IPS-18a (cell line): Measurements from ENCODE around the gene CTRL.

ENCODE experiments used
- H3K27ac ChIP-seq: one replicate; pipeline ENCODE4 v1.5.1; 2013; ENCODE audit warnings: low read length
- H3K27me3 ChIP-seq: one replicate; pipeline ENCODE4 v1.6.1; 2013; ENCODE audit warnings: mild to moderate bottlenecking, low read length; ENCODE audit not compliant: control insufficient read depth, insufficient read depth
- H3K36me3 ChIP-seq: one replicate; pipeline ENCODE4 v1.6.1; 2013; ENCODE audit warnings: low read depth, low read length; ENCODE audit not compliant: control insufficient read depth
- H3K4me1 ChIP-seq: one replicate; pipeline ENCODE4 v1.6.1; 2013; ENCODE audit warnings: low read depth, low read length; ENCODE audit not compliant: control insufficient read depth
- H3K4me3 ChIP-seq: one replicate; pipeline ENCODE4 v1.5.1; 2013; ENCODE audit warnings: low read length
- H3K9ac ChIP-seq: one replicate; pipeline ENCODE4 v1.6.1; 2013; ENCODE audit warnings: mild to moderate bottlenecking, low read length, moderate library complexity
- H3K9me3 ChIP-seq: one replicate; pipeline ENCODE4 v1.6.1; 2013; ENCODE audit warnings: low read depth, low read length; ENCODE audit not compliant: control insufficient read depth

The CTRL gene

GRCh38 chr16:67927131-67927941 lies 4.3 kb downstream of the CTRL start:
- Histone ChIP-seq H3K36me3 (no peaks in the 10 kb centered on the region), H3K4me1 (no peaks in the 10 kb centered on the region), H3K4me3 (no peak overlapping the region), H3K9ac (no peak overlapping the region), H3K9me3 (no peaks in the 10 kb centered on the region), H3K27me3 (no peaks in the 10 kb centered on the region), H3K27ac (no peak overlapping the region)

- Histone ChIP-seq H3K27ac (no peak overlapping the region), H3K27me3 (no peaks in the 10 kb centered on the region), H3K9me3 (no peaks in the 10 kb centered on the region), H3K9ac (no peak overlapping the region), H3K36me3 (no peaks in the 10 kb centered on the region), H3K4me3 (no peak overlapping the region), H3K4me1 (no peaks in the 10 kb centered on the region)
These were observed 5.4 kb downstream of the CTRL start for GRCh38 chr16:67926181-67926750.

- Histone ChIP-seq H3K27me3 (no peaks in the 10 kb centered on the region), H3K27ac (no peak overlapping the region), H3K4me3 (no peak overlapping the region), H3K9ac (no peak overlapping the region), H3K36me3 (no peaks in the 10 kb centered on the region), H3K9me3 (no peaks in the 10 kb centered on the region), H3K4me1 (no peaks in the 10 kb centered on the region)
These were observed 7.3 kb downstream of the CTRL start for GRCh38 chr16:67924140-67924906.

GRCh38 chr16:67923414-67924116 lies 8.1 kb downstream of the CTRL start:
- Histone ChIP-seq H3K27ac (no peak overlapping the region), H3K9me3 (no peaks in the 10 kb centered on the region), H3K36me3 (no peaks in the 10 kb centered on the region), H3K4me3 (no peak overlapping the region), H3K27me3 (no peaks in the 10 kb centered on the region), H3K4me1 (no peaks in the 10 kb centered on the region), H3K9ac (no peak overlapping the region)

- no peak overlapping the region for H3K9ac ChIP-seq
- no peaks in the 10 kb centered on the region for H3K4me1 ChIP-seq
- H3K4me3 ChIP-seq, result no peak overlapping the region
- no peaks in the 10 kb centered on the region for H3K36me3 ChIP-seq
- H3K27me3 ChIP-seq, result no peaks in the 10 kb centered on the region
- H3K27ac ChIP-seq, result no peak overlapping the region
- no peaks in the 10 kb centered on the region for H3K9me3 ChIP-seq
These were observed 8.9 kb downstream of the CTRL start for GRCh38 chr16:67922740-67923139.

- Histone ChIP-seq H3K27ac (no peak overlapping the region), H3K27me3 (no peaks in the 10 kb centered on the region), H3K4me3 (no peak overlapping the region), H3K9ac (no peak overlapping the region), H3K36me3 (no peaks in the 10 kb centered on the region), H3K4me1 (no peaks in the 10 kb centered on the region), H3K9me3 (no peaks in the 10 kb centered on the region)
These were observed 9.4 kb downstream of the CTRL start for GRCh38 chr16:67922221-67922620.

- no peak overlapping the region for H3K9ac ChIP-seq
- H3K27me3 ChIP-seq, result no peaks in the 10 kb centered on the region
- no peak overlapping the region for H3K4me3 ChIP-seq
- no peaks in the 10 kb centered on the region for H3K36me3 ChIP-seq
- H3K4me1 ChIP-seq, result peaks cover 5% of the 10 kb centered on the region
- no peak overlapping the region for H3K27ac ChIP-seq
- H3K9me3 ChIP-seq, result no peaks in the 10 kb centered on the region
These were observed 11.9 kb downstream of the CTRL start for GRCh38 chr16:67919622-67920221.

GRCh38 chr16:67917852-67918236 lies 13.8 kb downstream of the CTRL start:
- H3K9ac ChIP-seq, result no peak overlapping the region
- no peak overlapping the region for H3K27ac ChIP-seq
- no peaks in the 10 kb centered on the region for H3K9me3 ChIP-seq
- peaks cover 5% of the 10 kb centered on the region for H3K4me1 ChIP-seq
- no peak overlapping the region for H3K4me3 ChIP-seq
- no peaks in the 10 kb centered on the region for H3K36me3 ChIP-seq
- no peaks in the 10 kb centered on the region for H3K27me3 ChIP-seq

GRCh38 chr16:67917140-67917851 lies 14.4 kb downstream of the CTRL start:
- no peaks in the 10 kb centered on the region for H3K27me3 ChIP-seq
- no peak overlapping the region for H3K9ac ChIP-seq
- H3K27ac ChIP-seq, result no peak overlapping the region
- H3K4me1 ChIP-seq, result peaks cover 5% of the 10 kb centered on the region
- H3K9me3 ChIP-seq, result no peaks in the 10 kb centered on the region
- H3K4me3 ChIP-seq, result no peak overlapping the region
- no peaks in the 10 kb centered on the region for H3K36me3 ChIP-seq

- H3K9me3 ChIP-seq, result no peaks in the 10 kb centered on the region
- peaks cover 4% of the 10 kb centered on the region for H3K36me3 ChIP-seq
- no peak overlapping the region for H3K4me3 ChIP-seq
- peaks cover 5% of the 10 kb centered on the region for H3K4me1 ChIP-seq
- H3K27ac ChIP-seq, result no peak overlapping the region
- H3K9ac ChIP-seq, result no peak overlapping the region
- H3K27me3 ChIP-seq, result no peaks in the 10 kb centered on the region
These were observed 15.6 kb downstream of the CTRL start for GRCh38 chr16:67915831-67916723.
